ENCODE data around the gene UBE2L3. TPM values are rescaled to one million over a fixed set of nuclear protein-coding genes. Genes with fewer than 3 reads are reported as not detected.

UBE2L3 gene
- polyA plus RNA-seq, 3 donors: 52.3 to 60.0 (median 56.5) TPM

DNA sequence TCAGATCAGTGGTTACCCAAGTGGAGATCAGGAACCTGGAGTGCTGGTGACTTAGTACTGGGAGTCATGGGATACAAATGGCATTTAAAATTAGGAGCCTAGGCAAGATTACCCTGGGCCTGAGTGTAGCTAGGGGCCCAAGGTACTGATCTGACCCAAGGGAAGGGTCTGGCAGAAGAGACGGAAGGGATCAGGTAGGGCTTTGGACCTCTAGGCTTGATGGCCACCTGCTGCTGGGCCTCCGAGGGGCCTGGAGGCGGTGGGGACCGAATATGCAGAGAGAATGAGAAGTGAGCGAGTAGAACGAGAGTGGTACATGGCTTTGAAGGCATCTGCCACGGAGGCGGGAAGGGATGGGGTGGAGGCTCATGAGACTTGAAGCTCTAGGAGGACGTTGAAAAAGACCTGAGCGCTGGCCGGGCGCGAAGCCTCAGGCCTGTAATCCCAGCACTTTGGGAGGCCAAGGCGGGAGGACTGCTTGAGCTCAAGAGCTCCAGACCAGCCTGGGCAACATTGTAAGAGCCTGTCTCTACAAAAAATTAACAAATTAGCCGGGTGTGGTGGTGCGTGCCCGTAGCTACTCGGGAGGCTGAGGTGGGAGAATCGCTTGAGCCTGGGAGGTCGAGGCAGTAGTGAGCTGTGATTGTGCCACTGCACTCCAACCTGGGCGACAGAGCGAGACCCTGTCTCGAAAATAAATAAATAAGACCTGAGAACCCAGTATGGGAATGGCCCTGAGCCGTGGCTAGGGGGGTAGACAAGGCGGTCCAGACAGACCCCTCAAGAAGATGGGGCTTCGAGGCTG is 97.7 kb downstream of the UBE2L3 start:
- no peak for DNase-seq

DNA sequence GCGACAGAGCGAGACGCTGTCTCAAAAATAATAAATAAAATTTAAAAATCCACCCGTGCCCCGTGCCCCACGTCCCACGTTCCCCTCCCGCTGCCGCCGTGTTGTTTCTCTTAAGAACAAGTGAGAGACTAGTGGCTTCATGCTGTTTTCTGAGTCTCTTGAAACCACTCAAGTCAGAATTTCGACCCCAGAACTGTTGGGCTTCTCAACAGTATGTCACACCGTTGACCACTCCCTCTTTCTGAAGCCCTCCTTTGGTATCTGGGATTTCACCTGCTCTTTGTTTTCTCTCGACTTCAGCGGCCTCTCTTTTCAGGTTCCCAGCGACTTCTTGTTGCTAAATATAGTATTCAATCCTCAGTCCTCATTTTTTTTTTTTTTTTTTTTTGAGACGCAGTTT is 99.3 kb downstream of the UBE2L3 start:
- no peak for DNase-seq

DNA sequence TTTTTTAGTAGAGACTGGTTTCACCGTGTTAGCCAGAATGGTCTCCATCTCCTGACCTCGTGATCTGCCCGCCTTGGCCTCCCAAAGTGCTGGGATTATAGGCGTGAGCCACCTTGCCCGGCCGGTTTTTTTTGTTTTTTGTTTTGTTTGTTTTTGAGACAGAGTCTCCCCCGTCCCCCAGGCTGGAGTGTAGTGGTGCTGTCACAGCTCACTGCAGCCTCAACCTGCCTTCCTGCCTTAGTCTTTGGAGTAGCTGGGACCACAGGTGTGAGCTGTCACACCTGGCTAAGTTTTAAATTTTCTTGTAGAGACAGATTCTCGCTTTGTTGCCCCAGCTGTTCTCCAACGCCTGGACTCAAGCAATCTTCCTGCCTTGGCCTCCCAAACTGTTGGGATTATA is 101.5 kb downstream of the UBE2L3 start:
- no peak for DNase-seq

DNA sequence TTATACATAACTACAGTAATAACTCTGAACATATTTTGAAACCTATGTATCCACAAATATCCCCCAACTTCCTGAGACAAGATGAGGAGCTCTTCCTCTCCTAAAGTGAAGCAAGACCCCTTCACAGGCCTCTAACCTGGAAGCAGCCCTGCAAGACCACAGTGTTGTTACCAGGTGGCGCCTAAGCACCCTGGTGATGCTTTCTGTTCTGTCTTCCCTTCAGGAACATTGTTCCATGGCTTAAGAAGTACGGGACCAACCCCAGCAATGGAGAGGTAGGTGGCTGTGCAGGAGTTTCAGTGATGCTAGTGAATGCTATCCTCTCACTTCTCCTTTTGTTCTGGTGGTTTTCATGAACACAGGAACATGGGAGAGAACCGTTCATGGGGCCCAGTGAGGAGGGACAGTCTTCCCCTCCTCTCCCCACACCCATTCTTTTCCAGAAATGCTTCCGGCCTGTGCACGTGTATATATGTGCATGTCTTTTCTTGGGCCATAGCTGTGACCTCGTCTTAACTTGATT is 104.7 kb downstream of the UBE2L3 start:
- DNase-seq: no peak

Other genes with a start within 250 kb of the UBE2L3 start
- gene RIMBP3B, start 184.0 kb upstream of the UBE2L3 start, polyA plus RNA-seq (ENCODE audit: insufficient read length in 3 of 3): under 1 TPM in 1 of 3 donors, not detected in 2; 0.07 TPM
- gene HIC2, start 150.3 kb upstream of the UBE2L3 start, polyA plus RNA-seq (ENCODE audit: insufficient read length in 3 of 3): 10 to 100 TPM in 2 of 3 donors, 1 to 10 TPM in 1; 9.7 to 13.2 (median 11.4) TPM
- 1 to 10 TPM; 1.8 to 2.3 (median 2.0) TPM for gene TMEM191C, start 100.3 kb upstream of the UBE2L3 start, polyA plus RNA-seq (ENCODE audit: insufficient read length in 3 of 3)
- under 1 TPM; 0.36 to 0.47 (median 0.37) TPM for gene RIMBP3C, start 16.3 kb upstream of the UBE2L3 start, polyA plus RNA-seq (ENCODE audit: insufficient read length in 3 of 3)
- gene YDJC, start 62.3 kb downstream of the UBE2L3 start, polyA plus RNA-seq (ENCODE audit: insufficient read length in 3 of 3): 10 to 100 TPM; 15.1 to 18.9 (median 18.6) TPM
- gene CCDC116, start 65.0 kb downstream of the UBE2L3 start, polyA plus RNA-seq (ENCODE audit: insufficient read length in 3 of 3): 1 to 10 TPM in 1 of 3 donors, under 1 TPM in 2; 0.41 to 1.2 (median 0.70) TPM
- 10 to 100 TPM; 20.9 to 27.5 (median 22.3) TPM for gene SDF2L1, start 74.6 kb downstream of the UBE2L3 start, polyA plus RNA-seq (ENCODE audit: insufficient read length in 3 of 3)
- gene PPIL2, start 98.3 kb downstream of the UBE2L3 start, polyA plus RNA-seq (ENCODE audit: insufficient read length in 3 of 3): 10 to 100 TPM; 40.6 to 50.5 (median 42.9) TPM
- 10 to 100 TPM; 13.9 to 17.0 (median 16.3) TPM for gene YPEL1, start 168.1 kb downstream of the UBE2L3 start, polyA plus RNA-seq (ENCODE audit: insufficient read length in 3 of 3)